ENCODE results near the gene PTK7. TPM values are rescaled to one million over a fixed set of nuclear protein-coding genes. Genes with fewer than 3 reads are reported as not detected.
"Not testable (repeated sequence)": the region's sequence is repeated elsewhere in the genome, so short reads cannot be mapped to it uniquely, and the experiment has no call there.

PTK7 gene
- total RNA-seq, result 1 to 10 TPM; 2.9 to 4.7 TPM

DNA sequence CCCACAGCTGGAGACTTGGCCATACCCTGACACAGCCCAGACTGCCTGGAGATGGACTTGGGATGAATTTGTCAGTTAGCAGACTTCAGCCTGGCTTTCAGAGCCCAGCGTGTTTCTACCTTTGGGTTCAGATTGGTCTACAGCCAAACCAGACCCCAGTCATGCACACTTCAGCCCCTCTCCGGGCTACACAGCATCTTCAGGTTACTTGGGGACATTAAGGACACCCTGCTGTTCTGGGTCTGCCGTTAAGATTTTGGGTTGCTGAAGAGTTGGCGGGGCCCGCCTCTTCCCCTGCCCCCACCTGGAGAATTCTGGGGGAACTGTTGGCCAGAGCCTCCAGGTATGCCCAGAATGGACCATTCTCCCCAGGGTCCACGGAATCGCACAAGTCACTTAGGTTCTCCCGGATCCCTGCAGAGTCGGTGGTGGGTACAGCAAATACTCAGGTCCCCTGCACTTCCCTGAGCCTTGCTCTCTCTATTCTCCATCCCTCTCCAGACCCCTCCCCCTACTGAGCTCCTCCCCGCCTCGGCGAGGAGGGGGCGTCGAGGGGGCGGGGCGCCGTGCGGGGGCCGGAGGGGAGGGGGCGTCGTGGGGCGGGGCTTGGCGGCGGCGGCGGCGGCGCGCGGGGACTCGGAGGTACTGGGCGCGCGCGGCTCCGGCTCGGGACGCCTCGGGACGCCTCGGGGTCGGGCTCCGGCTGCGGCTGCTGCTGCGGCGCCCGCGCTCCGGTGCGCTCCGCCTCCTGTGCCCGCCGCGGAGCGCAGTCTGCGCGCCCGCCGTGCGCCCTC, at the start of gene PTK7:
PTK7 (plus strand) TSS at position 645 of the 794 bp plus-strand sequence. CDS start 175 bp downstream, outside the sequence.
- no peak within 1 kb of the TSS for H3K27ac Mint-ChIP-seq
- ATAC-seq (peak; percentile 50 to 84), DNase-seq (ENCODE audit: low spot score in 2 of 2) (peak in 1 of 2 donors; percentile 35)
- no peaks in the 10 kb centered on the region for H3K9me3 Mint-ChIP-seq
- H3K36me3 Mint-ChIP-seq, result peaks cover 0 to 6% of the 10 kb centered on the region in 2 donors

DNA sequence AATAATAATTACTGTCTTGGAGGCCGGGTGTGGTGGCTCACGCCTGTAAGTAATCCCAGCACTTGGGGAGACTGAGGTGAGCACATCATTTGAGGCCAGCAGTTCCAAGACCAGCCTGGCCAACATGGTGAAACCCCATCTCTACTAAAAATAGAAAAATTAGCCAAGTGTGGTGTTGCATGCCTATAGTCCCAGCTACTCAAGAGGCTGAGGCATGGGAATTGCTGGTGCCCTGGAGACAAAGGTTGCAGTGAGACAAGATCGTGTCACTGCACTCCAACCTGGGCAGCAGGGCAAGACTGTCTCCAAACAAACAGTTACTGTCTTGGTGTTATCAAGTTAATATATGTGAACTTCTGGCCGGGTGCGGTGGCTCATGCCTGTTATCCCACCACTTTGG, 49.7 kb upstream of the PTK7 start:
- H3K9me3 Mint-ChIP-seq, result no peaks in the 10 kb centered on the region
- H3K36me3 Mint-ChIP-seq, result peaks cover 6 to 23% of the 10 kb centered on the region in 2 donors
- ATAC-seq (no peak), DNase-seq (ENCODE audit: low spot score in 2 of 2) (no peak)
- H3K27ac Mint-ChIP-seq, result peak overlapping the region; percentile 23 to 33

DNA sequence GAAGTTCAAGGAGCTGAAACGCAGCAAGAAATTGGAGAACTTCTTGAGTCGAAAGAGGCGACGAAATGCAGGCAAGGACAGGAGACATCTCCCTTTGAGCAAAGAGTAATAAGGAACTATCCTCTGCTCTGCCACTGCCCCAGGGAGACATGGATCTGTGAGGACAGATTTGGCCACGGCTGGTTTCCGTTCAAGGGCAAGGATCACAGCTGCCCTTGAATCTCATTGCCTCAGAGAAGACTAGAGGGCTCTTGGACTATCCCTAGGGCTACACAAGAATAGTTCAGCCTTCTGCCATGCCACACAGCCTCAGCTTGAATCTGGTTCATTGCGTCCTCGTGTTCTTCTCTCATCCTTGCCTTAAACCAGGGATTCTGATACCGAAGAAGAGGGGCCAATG, 47.0 kb upstream of the PTK7 start:
- no peaks in the 10 kb centered on the region for H3K9me3 Mint-ChIP-seq
- H3K36me3 Mint-ChIP-seq, result peaks cover 12 to 20% of the 10 kb centered on the region in 2 donors
- DNase-seq (ENCODE audit: low spot score in 2 of 2), result no peak
- no peak for ATAC-seq
- no peak overlapping the region for H3K27ac Mint-ChIP-seq

DNA sequence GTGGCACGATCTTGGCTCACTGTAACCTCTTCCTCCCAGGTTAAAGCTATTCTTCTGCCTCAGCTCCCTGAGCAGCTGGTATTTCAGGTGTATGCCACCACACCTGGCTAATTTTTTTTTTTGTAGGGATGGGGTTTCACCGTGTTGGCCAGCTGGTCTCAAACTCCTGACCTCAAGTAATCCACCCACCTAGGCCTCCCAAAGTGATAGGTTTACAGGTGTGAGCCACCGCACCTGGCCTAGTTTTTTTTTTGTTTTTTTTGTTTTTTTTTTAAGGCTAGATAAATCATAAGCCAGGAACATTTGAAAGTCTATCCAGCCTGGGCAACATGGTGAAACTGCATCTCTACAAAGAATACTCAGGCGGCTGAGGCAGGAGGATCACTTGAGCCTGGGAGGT, 43.8 kb upstream of the PTK7 start:
- Mint-ChIP-seq H3K9me3 (no peaks in the 10 kb centered on the region), H3K27ac (peak overlapping the region in 1 of 2 donors; percentile 12), H3K36me3 (peaks cover 6 to 7% of the 10 kb centered on the region in 2 donors)
- DNase-seq (ENCODE audit: low spot score in 2 of 2) (no peak), ATAC-seq (no peak)

DNA sequence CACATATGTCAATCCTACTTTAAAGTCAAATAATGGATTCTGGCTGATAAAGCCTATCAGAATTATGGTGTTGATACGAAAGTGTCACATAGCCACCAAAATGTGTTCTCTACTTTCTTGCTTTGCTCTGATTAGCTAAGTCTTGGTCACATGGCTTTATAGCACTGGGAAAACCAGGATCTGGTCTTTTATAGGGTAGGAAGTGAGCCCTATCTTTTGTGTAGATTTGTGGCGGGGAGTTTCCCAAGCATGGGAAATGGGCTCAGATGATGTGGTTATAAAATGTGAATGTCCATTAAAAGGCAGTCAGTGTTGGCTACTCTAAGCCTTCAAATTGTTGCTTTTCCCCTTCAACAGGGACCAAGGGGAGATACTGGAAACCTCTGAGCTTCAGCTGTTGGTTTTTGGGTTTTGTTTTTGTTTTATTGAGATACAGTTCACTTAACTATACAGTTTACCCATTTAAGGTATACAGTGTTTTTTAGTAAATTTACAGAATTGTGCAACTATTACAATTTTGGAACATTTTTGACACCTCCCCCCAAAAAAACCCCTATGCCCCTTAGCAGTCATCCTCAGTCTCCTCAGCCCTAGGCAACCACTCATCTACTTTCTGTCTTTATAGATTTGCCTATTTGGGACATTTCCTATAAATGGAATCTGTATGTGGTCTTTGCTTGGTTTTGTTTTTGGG, 42.5 kb upstream of the PTK7 start:
- H3K27ac Mint-ChIP-seq, result peak overlapping the region; percentile 22 to 65
- H3K36me3 Mint-ChIP-seq, result peaks cover 0 to 6% of the 10 kb centered on the region in 2 donors
- H3K9me3 Mint-ChIP-seq, result no peaks in the 10 kb centered on the region
- ATAC-seq, result no peak
- DNase-seq (ENCODE audit: low spot score in 2 of 2), result no peak

DNA sequence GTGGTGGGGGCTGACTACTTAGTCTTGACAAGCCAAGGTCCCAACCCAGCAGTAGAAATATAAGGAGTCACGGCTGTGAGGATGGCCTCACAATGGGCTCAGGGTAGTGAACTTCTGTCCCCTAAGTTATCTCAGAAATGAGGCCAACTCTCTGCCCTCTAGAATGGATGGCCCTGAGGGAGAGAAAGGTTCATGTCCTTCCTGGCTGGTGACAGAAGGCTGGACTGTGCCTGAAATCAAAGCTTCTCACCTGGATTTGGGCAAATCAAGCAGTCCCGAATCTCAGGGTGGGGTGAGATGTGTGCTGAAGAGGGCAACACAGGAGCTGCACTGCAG, 42.0 kb upstream of the PTK7 start:
- Mint-ChIP-seq H3K36me3 (peaks cover 0 to 6% of the 10 kb centered on the region in 2 donors), H3K27ac (peak overlapping the region; percentile 22 to 65), H3K9me3 (no peaks in the 10 kb centered on the region)
- ATAC-seq (no peak), DNase-seq (ENCODE audit: low spot score in 2 of 2) (no peak)

DNA sequence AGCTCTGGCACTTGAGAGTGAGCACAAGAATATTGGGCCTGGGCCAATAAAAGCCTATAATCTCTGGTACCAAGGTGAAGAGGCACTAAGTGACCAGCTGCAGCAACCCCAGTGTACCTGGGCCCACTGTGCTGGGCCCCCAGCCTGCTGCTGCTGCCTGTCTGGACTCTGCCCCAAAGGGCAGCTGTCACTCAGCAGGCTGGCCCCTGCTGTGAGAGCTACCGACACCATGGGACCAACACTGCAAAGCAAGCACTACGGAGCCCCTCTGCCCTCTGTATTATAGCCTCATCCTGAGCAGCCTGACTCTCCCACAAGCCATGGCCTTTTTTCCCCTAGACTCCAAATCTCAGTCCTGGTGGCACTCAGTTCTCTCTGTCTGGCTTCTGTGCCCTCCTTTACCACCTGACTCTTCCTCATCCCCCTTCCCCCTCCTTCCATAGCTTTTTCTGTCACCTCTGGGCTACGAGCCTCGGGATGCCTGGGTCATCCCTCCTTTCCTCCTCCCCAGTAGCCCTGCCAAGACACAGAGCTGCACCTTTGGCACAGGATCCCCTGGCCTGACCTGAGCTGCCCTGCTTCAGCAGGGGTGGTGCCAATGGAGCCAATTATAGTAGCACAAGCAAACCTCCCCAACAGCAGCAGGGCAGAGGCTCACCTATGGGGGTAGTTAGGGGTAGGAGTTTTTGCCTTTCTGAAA, 40.5 kb upstream of the PTK7 start:
- ATAC-seq (peak in 1 of 2 donors; percentile 16), DNase-seq (ENCODE audit: low spot score in 2 of 2) (no peak)
- peaks cover 0 to 6% of the 10 kb centered on the region in 2 donors for H3K36me3 Mint-ChIP-seq

DNA sequence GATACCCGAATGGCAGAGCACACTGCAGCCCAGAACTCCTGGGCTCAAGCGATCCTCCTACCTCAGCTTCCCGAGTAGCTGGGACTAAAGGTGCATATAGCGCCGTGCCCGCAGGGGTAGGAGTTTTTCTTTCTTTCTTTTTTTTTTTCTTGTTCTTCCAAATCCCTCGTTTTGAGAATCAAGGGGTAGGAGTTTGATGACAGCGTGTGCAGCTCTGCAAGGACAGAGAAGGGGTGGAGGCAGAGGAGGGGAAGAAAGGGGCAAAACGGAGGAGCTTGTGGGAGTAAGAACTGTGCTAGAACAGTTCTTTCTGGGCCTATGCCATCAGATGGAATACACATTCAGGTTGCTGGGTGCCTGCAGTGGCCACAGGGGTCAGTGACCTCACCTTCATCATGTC, 39.4 kb upstream of the PTK7 start:
- H3K9me3 Mint-ChIP-seq, result no peaks in the 10 kb centered on the region
- H3K27ac Mint-ChIP-seq, result peak overlapping the region; percentile 50 to 91
- DNase-seq (ENCODE audit: low spot score in 2 of 2) (no peak), ATAC-seq (no peak)
- H3K36me3 Mint-ChIP-seq, result peaks cover 0 to 5% of the 10 kb centered on the region in 2 donors

More for the DNA sequence above, 40.5 kb upstream of the PTK7 start:
- H3K9me3 Mint-ChIP-seq, result no peaks in the 10 kb centered on the region
- H3K27ac Mint-ChIP-seq, result peak overlapping the region in 1 of 2 donors; percentile 66

DNA sequence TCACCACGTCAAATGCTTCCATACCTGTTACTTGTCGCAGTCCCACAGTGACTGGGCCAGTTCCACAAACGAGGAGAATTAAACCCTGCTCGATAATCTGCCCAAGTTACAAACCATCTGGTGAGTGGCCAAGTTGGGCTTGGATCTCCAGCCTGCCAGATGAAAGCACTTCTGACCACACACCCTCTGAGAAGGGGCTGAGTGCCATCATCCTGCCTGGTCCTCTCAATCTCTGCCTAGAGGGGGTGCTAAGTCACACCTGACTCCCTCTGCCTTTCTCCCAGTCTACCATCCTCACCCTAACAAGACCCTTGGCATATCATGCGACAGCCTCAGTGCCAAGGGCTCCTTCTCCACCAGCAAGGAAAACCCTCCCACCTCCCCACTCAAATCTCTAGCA, 38.9 kb upstream of the PTK7 start:
- ATAC-seq, result no peak
- Mint-ChIP-seq H3K9me3 (no peaks in the 10 kb centered on the region), H3K27ac (peak overlapping the region in 1 of 2 donors; percentile 50), H3K36me3 (peaks cover 0 to under 1% of the 10 kb centered on the region in 2 donors)
- no peak for DNase-seq (ENCODE audit: low spot score in 2 of 2)

DNA sequence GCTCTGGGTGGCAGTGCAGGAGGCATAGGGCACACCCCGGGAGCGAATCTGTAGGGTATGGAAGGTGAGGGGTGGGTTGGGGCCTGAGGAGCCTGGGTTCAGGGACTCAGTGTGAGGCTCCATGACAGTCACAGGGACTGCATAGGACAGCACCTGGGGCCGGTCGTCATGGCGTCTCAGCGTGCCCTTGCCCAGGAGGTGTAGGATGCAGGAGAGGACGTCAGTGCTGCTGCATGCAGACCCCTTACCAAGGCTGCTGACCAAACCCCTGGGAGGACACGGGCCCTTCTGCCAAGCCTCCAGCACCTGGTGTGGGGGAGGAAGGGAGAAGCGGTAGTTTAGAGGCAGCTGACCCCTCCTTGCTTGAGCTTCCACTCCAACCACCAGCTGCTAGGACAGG, 38.4 kb upstream of the PTK7 start:
- ATAC-seq (no peak), DNase-seq (ENCODE audit: low spot score in 2 of 2) (no peak)
- no peaks in the 10 kb centered on the region for H3K9me3 Mint-ChIP-seq
- H3K27ac Mint-ChIP-seq, result peak overlapping the region in 1 of 2 donors; percentile 50
- H3K36me3 Mint-ChIP-seq, result no peaks in the 10 kb centered on the region

DNA sequence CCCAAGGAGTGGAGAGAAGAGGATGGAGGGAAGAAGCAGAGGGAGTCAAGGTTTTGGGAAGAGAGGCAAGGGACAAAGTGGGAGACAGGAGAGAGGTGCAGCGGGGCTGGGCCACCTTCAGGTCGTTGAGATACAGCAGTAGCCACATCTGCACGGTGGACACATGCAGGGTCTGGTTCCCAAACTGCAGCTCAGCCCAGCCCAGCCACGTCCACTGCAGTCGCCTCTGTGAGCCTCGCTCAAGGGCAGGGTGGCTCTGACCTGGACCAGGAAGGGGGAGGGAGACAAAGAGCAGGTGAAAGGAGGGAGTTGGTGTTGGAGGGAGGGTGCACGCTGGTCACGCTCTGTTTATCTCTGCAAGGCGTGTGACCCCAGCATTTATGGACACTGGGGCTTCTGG, 37.4 kb upstream of the PTK7 start:
- Mint-ChIP-seq H3K9me3 (no peaks in the 10 kb centered on the region), H3K36me3 (no peaks in the 10 kb centered on the region), H3K27ac (peak overlapping the region in 1 of 2 donors; percentile 88)
- DNase-seq (ENCODE audit: low spot score in 2 of 2), result no peak
- no peak for ATAC-seq

DNA sequence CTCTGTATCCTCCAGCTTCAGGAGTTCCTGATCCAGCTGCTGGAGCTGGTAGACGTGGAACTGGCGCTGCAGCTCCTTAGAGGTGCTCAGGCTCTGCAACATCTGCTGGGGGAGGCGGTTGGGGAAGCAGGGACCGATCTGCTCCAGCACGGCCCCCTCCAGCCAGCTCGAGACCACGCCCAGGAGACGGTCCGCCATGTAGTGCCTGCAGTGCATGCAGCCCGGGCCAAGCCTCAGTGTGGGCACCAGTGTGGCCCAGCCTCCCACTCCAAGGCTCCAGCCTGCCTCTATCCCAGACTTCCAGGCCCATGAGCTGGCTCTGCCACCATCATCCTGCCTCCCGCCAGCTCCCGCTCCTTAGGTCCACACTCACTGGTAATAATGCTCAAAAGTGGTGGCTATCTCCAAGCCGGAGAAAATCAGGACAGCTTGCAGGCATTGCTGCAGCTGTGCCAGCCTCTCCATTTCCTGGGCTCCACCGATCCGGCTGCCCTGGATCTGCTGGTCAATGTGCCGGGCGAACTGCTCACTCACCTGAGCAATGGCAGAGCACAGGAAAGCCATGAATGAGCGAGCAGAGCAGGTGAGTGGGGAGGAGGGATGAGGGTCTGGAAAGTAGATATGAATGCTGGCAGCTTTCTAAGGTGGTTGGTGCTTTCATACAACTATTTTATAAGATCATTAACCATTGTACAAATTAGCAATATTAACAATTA, 35.4 kb upstream of the PTK7 start:
- no peaks in the 10 kb centered on the region for H3K36me3 Mint-ChIP-seq
- H3K27ac Mint-ChIP-seq, result peak overlapping the region; percentile 49 to 95
- H3K9me3 Mint-ChIP-seq, result no peaks in the 10 kb centered on the region
- no peak for ATAC-seq
- DNase-seq (ENCODE audit: low spot score in 2 of 2), result no peak

DNA sequence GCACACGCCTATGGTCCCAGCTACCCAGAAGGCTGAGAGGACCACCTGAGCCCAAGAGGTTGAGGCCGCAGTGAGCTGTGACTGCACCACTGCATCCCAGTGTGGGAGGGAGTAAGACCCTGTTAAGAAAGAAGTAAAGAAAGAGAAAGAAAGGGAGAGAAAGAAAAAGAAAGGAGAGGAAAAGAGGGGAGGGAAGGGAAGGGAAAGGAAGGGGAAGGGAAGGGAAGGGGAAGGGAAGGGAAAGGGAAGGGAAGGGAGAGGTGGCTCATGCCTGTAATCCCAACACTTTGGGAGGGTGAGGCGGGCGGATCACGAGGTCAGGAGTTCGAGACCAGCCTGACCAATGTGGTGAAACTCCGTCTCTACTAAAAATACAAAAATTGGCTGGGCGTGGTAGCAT, 34.6 kb upstream of the PTK7 start:
- not testable (repeated sequence) for H3K36me3 Mint-ChIP-seq; DNase-seq (ENCODE audit: low spot score in 2 of 2); ATAC-seq; H3K9me3 Mint-ChIP-seq
- H3K27ac Mint-ChIP-seq, result peak overlapping the region in 1 of 2 donors; percentile 49

DNA sequence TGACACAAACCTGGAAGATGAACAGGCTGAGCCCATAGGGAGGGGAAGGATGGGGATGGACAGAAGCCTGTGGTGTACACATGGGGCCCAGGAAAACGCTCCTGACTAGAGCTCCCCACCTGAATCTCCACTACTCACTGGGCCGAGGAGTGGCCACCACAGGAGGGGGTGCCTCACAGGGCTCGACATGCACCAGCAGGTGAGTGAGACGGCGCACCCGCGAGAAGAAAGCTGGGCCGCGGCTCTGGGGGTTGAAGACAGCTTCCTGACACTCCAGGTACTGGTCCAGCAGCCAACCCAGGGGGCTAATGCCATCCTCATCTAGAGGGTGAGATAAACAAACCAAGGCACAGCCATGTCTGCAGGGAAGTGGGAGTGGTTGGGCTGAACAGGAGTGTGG, 32.8 kb upstream of the PTK7 start:
- DNase-seq (ENCODE audit: low spot score in 2 of 2) (no peak), ATAC-seq (no peak)
- no peaks in the 10 kb centered on the region for H3K36me3 Mint-ChIP-seq
- peak overlapping the region in 1 of 2 donors; percentile 34 for H3K27ac Mint-ChIP-seq
- no peaks in the 10 kb centered on the region for H3K9me3 Mint-ChIP-seq

DNA sequence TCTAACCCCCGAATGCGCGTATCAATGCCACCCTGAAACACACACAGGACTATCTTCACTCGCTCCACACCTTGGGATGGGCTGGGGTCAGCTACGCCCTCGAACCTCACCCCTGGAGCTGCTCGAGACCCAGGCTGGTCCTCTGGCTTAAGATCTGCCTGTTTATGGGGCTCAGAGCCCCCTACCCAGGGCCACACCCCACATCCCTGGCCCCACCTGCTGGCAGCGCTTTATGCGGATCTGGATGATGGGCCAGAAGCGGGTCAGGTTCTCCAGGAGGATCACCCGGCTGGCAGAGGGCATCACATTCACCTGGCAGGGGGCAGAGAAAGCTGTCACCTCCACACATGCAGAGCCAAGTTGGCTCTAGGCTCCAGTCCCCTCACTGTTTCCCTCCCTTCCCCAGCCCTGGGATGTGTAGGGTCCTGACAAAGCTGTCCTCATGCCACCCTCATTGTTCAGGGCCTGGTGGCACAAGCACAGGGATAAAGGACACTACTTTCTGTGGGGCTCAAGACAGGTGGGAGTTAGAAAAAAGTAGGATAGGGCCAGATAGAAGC, 30.7 kb upstream of the PTK7 start:
- DNase-seq (ENCODE audit: low spot score in 2 of 2) (no peak), ATAC-seq (peak in 1 of 2 donors; percentile 21)
- Mint-ChIP-seq H3K9me3 (no peaks in the 10 kb centered on the region), H3K27ac (peak overlapping the region; percentile 28 to 88), H3K36me3 (no peaks in the 10 kb centered on the region)

DNA sequence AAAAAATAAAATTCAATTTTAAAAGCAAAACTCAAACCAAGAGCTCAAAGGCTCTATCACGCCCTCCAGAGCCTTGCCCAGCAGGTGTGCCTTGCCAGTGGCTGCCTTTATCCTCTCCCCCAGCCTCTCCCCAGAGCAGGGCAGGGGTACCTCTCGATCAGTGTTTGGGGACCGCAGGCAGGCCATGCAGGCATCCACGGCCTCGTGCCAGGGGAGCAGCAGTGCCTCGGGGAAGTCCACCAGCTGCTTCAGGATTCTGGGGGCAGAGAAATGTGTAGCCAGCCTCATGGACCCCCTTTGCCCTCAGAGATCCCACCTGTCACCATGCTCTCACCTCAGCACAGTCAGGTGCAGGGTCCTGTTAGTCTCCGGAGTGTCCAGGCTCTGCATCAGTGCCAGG, 28.1 kb upstream of the PTK7 start:
- H3K36me3 Mint-ChIP-seq, result peaks cover 6% of the 10 kb centered on the region in 2 donors
- ATAC-seq (no peak), DNase-seq (ENCODE audit: low spot score in 2 of 2) (no peak)
- H3K9me3 Mint-ChIP-seq, result no peaks in the 10 kb centered on the region
- H3K27ac Mint-ChIP-seq, result no peak overlapping the region

Data from activated naive CD4-positive, alpha-beta T cell treated with anti-CD3 and anti-CD28 coated beads, Interleukin-2, amount 50 U/mL, for 72 hours (primary cell).